Osteoblast (primary cell): ENCODE results near the gene IDH2. TPM values are rescaled to one million over a fixed set of nuclear protein-coding genes. Genes with fewer than 3 reads are reported as not detected.

ENCODE experiments used
- DNase-seq: peaks from one replicate; pipeline ENCODE4 v3.0.0; 2011; ENCODE audit warnings: low spot score, mixed read lengths; ENCODE audit not compliant: insufficient read length; ENCODE audit errors: missing footprints
- H2AFZ ChIP-seq: 2 replicates; pipeline ENCODE4 v1.6.0; 2011; ENCODE audit warnings: mild to moderate bottlenecking, low read length
- H3K27ac ChIP-seq: 2 replicates; pipeline ENCODE4 v1.5.1; 2011; ENCODE audit warnings: mild to moderate bottlenecking, low read depth, low read length, moderate library complexity
- H3K27me3 ChIP-seq: 2 replicates; pipeline ENCODE4 v1.6.0; 2012; ENCODE audit warnings: mild to moderate bottlenecking, control low read depth, inconsistent platforms, low read length, moderate library complexity; ENCODE audit not compliant: insufficient read depth
- H3K36me3 ChIP-seq: 2 replicates; pipeline ENCODE4 v1.5.1; 2011; ENCODE audit warnings: mild to moderate bottlenecking, low read length, control low read depth, moderate library complexity; ENCODE audit not compliant: insufficient read depth
- H3K4me1 ChIP-seq: 2 replicates; pipeline ENCODE4 v1.5.1; 2011; ENCODE audit warnings: mild to moderate bottlenecking, low read length, control low read depth, moderate library complexity; ENCODE audit not compliant: insufficient read depth
- H3K4me2 ChIP-seq: 2 replicates; pipeline ENCODE4 v1.6.0; 2011; ENCODE audit warnings: mild to moderate bottlenecking, low read length; ENCODE audit not compliant: insufficient read depth
- H3K4me3 ChIP-seq: fragments of 200-600 bp; sonication (generic); 3 replicates; pipeline ENCODE4 v1.5.1; 2012; ENCODE audit warnings: mild to moderate bottlenecking, low read length, inconsistent platforms; ENCODE audit not compliant: insufficient read depth
- H3K79me2 ChIP-seq: 2 replicates; pipeline ENCODE4 v1.6.0; 2012; ENCODE audit warnings: mild to moderate bottlenecking, low read length, control low read depth, inconsistent platforms; ENCODE audit not compliant: insufficient read depth
- H3K9me3 ChIP-seq: 2 replicates; pipeline ENCODE4 v1.5.1; 2011; ENCODE audit warnings: low read depth, low read length, control low read depth
- H4K20me1 ChIP-seq: 2 replicates; pipeline ENCODE4 v1.6.0; 2012; ENCODE audit warnings: mild to moderate bottlenecking, low read length, control low read depth; ENCODE audit not compliant: insufficient read depth
- total RNA-seq: library from RNA; depleted of rRNA; stranded (reverse); fragments of >200 nt; gene quantifications from 2 replicates; pipeline ENCODE4 v1.2.3, GENCODE V29; 2012
- TF ChIP-seq, protein P1 (sequence below): IDR thresholded peaks from 2 replicates; pipeline ENCODE4 v1.5.1; 2011; ENCODE audit warnings: mild to moderate bottlenecking, low read depth, low read length, moderate library complexity; ENCODE audit errors: extremely low read depth

The IDH2 gene
- total RNA-seq, 1 donor, result 51.0 TPM

DNA sequence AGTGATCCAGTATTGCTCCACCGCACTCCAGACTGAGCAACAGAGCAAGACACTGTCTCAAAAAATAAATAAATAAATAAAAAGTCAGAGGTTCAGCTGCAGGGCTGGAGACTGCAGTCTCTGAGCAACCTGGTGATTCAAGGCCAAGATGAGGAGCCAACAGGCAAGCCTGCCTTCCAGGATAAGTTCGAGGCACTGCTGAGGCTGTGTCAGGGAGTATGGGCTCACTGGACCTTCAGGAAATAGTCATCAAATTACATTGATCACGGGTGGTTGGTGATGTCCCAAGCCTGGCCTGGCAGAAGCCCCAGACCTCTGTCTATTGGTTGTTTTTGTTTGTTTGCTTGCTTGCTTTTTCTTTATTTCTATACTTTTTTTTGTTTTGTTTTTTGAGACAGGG, 41.5 kb downstream of the IDH2 start:
- Histone ChIP-seq H2AFZ (no peak overlapping the region), H3K4me1 (no peaks in the 10 kb centered on the region)

DNA sequence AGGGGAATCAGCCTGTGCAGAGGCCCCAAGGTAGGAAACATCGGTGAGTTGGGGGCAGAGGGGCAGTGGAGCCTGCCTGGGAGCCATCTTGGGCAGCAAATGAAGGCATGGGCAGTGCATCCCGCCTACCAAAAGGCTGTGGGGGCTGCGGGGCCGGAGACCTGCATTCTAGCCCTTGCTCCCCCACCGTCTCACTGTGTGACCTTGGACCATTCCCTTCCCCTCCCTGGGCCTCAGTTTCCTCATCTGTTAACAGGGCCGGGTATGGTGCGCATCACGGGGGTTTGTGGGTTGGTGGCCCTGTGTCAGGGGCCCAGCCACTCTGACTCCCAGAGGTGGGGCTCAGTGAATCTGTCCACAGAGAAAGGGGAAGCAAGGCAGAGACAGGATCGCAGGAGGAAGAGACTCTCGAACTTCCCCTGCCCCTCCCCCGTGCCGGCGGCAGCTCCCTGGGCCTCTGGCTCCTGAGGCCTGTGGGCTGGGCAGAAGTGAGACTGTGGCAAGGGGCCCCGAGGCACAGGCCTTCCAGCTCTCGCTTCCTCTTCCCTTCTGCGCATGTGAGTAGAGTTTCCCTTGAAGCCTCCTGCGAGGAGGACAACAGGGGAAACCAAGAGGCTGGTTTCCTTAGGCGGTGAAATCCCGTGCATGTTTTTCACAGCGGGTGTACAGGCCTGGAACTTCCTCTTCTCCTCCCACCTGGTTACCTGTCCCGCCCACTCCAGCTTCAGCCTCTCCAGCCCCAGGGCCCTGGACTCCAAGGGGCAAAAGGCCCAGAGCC, 42.9 kb downstream of the IDH2 start:
- Histone ChIP-seq H3K79me2 (peaks cover 22% of the 10 kb centered on the region), H3K27ac (no peak overlapping the region), H3K36me3 (no peaks in the 10 kb centered on the region), H3K9me3 (no peaks in the 10 kb centered on the region), H4K20me1 (peaks cover 6% of the 10 kb centered on the region), H3K27me3 (no peaks in the 10 kb centered on the region), H3K4me3 (no peak overlapping the region), H3K4me1 (no peaks in the 10 kb centered on the region), H2AFZ (no peak overlapping the region), H3K4me2 (no peak overlapping the region)
- DNase-seq, result no peak
- TF ChIP-seq, protein P1, sequence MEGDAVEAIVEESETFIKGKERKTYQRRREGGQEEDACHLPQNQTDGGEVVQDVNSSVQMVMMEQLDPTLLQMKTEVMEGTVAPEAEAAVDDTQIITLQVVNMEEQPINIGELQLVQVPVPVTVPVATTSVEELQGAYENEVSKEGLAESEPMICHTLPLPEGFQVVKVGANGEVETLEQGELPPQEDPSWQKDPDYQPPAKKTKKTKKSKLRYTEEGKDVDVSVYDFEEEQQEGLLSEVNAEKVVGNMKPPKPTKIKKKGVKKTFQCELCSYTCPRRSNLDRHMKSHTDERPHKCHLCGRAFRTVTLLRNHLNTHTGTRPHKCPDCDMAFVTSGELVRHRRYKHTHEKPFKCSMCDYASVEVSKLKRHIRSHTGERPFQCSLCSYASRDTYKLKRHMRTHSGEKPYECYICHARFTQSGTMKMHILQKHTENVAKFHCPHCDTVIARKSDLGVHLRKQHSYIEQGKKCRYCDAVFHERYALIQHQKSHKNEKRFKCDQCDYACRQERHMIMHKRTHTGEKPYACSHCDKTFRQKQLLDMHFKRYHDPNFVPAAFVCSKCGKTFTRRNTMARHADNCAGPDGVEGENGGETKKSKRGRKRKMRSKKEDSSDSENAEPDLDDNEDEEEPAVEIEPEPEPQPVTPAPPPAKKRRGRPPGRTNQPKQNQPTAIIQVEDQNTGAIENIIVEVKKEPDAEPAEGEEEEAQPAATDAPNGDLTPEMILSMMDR, result no peak

More for the DNA sequence above, 41.5 kb downstream of the IDH2 start:
- Histone ChIP-seq H3K27me3 (no peaks in the 10 kb centered on the region), H3K27ac (no peak overlapping the region), H3K79me2 (peaks cover 17% of the 10 kb centered on the region), H3K4me2 (no peak overlapping the region), H3K36me3 (no peaks in the 10 kb centered on the region), H3K4me3 (no peak overlapping the region), H4K20me1 (peaks cover 10% of the 10 kb centered on the region), H3K9me3 (no peaks in the 10 kb centered on the region)
- no peak for DNase-seq
- TF ChIP-seq, protein P1, result no peak

DNA sequence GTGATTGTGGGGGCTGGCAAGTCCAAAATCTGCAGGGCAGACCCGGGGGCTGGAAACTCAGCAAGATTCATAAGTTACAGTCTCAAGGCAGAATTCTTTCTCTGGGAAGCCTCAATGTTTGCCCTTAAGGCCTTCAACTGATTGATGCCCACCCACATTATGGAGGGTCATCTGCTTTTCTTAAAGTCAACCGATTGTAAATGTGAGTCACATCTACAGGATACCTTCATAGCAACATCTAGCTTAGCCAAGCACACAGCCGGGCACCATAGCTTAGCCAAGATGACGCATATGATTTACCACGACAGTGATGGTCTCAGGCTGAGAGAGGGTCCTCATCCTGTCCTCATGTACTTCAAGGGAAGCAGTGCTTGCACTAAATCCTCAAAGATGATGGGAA, 43.5 kb downstream of the IDH2 start:
- DNase-seq, result no peak
- no peak overlapping the region for H3K27ac ChIP-seq
- no peaks in the 10 kb centered on the region for H3K36me3 ChIP-seq
- peaks cover 10% of the 10 kb centered on the region for H4K20me1 ChIP-seq
- H3K4me3 ChIP-seq, result no peak overlapping the region
- H2AFZ ChIP-seq, result no peak overlapping the region
- no peaks in the 10 kb centered on the region for H3K9me3 ChIP-seq
- H3K79me2 ChIP-seq, result peaks cover 27% of the 10 kb centered on the region
- TF ChIP-seq, protein P1, result no peak
- H3K4me2 ChIP-seq, result no peak overlapping the region
- H3K27me3 ChIP-seq, result no peaks in the 10 kb centered on the region
- no peaks in the 10 kb centered on the region for H3K4me1 ChIP-seq

DNA sequence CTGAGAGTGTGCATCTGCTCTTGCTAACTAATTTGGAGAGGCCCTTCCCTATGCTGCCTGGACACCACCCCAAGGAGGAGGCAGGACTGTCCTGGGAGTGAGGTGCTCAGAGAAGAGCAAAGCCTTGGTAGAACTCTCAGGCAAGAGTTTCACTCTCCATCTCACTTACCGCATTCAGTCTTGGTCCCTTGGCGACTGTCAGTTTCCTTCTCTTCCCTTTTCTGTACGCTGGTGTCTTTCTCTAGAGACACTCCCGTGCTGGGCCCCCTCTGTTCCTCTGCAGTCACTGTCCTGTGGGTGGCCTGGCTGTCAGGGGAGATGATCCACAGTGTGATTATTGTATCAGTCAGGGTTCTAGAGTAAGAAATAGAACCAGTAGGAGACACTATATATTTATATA, 44.0 kb downstream of the IDH2 start:
- TF ChIP-seq, protein P1, result no peak
- Histone ChIP-seq H3K9me3 (no peaks in the 10 kb centered on the region), H2AFZ (no peak overlapping the region), H3K4me2 (no peak overlapping the region), H4K20me1 (peaks cover 11% of the 10 kb centered on the region), H3K27me3 (no peaks in the 10 kb centered on the region), H3K4me3 (no peak overlapping the region), H3K36me3 (no peaks in the 10 kb centered on the region), H3K27ac (no peak overlapping the region), H3K79me2 (peaks cover 25% of the 10 kb centered on the region), H3K4me1 (no peaks in the 10 kb centered on the region)
- no peak for DNase-seq
